RCC 7860 (cell line): ENCODE results near the gene EIF4A3.

ENCODE experiments used
- DNase-seq: peaks from one replicate; pipeline ENCODE4 v3.0.0-alpha.2; 2015; ENCODE audit warnings: low spot score
- FAIRE-seq: peaks from 2 replicates; lab custom pipeline; 2012; peaks lifted over from hg19 to GRCh38; lab: Jason Lieb, UNC

Gene EIF4A3

DNA sequence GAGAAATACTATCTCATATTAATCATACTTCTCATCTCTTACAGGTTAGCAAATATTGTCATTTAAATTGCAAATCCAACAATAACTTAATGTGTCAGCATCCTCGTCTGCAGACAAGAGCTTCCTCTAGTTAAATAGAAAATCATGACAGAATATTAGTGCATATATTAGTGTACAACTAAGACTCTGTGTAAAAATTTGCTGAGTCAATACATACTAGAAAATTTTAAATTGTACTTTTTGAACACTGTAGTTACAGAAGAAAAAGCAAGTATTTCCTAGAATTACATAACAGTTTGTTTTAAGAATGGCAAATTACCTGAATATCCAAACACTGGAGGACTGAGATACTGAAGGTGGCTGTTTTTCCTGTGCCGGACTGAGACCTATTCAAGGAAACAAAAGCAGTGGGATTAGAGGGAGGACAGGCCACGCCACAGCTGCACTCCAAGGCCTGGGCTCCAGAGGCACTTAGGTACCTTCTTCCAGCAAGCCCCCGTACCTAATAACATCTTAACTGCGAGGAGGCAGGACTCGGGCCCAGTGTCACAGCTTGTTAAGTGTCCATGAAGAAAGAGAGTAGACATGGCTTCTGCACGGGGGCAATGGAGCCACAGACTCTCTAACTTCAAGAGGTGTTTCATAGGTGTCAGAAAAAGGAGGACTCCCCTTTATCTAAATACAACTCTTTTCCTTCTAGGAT, 5.3 kb downstream of the EIF4A3 start:
- DNase-seq (no peak), FAIRE-seq (no peak)

DNA sequence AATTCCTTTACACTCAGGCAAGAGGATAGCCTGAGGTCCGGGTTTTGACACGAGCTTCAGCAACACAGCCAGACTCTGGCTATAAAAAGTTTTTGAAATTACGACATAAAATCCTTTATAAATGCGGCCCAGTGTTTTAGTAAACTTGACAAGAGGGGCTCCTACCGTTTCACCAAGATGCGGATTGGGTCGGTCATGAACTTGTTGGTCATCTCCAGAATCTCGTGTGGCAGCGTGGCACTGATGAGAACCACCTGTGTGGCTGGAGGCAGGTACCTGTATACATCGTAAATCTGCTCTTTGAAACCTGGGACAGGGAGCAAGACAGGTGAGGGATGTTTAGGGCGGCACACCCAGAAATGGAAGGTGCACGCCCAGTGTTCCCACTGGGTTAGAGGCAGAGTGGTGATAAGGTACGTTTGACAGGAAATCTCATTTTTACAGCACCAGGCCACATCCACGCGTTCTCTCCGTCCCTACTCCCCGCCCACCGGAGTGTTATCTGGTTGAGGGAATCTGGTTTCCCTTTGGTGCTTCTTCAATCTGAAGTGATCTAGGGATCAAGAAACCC, 8.0 kb downstream of the EIF4A3 start:
- FAIRE-seq (no peak), DNase-seq (no peak)

DNA sequence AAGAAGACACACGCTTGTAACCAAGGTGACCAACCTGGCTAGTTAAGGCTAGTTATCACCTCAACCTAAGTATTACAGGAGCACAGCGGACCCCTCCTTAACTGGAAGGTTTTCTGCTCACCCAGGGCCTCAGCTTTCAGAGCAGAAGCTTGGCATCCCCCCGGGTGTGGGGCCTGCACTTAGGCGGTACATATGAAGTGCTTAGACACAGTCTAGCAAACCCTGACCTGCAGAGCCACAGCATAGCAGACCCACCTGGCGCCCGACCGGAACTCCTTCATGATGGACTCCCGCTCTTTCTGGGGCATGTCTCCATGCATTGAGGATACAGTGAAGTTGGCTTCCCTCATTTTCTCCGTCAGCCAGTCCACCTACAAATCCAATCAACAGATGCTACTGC, 9.8 kb downstream of the EIF4A3 start:
- FAIRE-seq (no peak), DNase-seq (no peak)

DNA sequence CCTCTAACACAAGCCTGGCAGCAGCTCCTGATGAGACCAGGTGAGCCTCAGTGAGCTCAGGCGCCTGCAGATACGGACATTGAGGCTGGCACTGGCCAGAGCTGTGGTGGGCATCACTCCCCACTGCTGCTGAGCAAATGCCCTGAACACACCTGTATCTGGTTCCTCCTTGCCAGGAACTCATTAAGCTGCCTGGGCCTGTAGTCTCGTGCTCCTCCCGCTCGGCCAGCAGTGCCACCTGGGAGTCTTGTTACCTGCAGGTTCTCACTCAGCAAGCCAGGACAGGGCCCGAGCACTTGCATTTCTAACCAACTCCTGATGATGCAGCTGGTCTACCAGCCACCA, 13.3 kb downstream of the EIF4A3 start:
- FAIRE-seq (no peak), DNase-seq (no peak)

DNA sequence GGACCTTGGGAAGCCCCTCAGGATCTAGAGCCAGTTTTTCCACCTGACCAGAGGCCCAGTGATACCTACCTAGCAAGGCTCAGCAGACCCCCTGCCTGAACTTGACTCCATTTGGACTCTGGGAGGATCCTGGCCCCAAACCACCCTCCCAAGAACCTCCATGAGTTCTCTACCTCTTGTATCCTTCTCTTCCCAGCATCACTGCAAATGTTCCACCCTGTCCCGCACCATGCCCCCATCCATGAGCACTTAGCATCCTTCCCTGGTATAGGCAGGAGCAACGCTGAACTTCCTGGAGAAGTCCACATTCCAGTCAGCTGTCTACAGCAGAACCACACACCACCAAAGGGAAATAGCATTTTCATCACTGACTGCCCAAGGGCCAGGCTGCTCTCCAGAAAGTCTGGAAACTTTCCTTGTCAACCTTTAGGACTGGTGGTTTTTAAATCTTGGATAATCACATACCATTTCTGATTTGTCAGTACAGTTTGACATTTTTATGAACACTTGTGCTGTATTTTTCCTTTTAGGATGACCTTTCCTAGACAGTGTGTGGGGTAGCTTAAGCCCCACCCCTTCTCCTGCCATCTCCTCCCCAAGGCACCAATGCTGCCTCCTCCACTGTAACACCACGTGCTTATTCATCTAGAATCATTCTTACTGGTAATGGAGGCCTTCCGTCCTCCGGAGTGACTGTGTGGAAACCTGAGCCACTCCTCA, 13.9 kb downstream of the EIF4A3 start:
- FAIRE-seq (no peak), DNase-seq (no peak)

DNA sequence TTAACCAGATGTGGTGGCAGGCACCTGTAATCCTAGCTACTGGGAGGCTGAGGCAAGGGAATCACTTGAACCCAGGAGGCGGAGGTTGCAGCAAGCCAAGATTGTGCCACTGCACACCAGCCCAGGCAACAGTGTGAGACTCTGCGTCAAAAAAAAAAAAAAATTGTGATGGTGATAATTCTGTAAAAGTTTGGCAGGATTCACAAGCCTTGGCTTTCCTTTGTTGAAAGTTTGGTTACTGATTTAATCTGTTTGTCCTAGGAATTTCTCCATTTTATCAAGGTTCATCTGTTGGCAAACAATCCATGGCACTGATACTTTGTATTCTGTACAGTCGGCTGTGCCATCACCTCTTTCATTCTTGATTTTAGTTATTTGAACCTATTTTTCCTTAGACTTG, 15.9 kb downstream of the EIF4A3 start:
- DNase-seq, result no peak
- no peak for FAIRE-seq

DNA sequence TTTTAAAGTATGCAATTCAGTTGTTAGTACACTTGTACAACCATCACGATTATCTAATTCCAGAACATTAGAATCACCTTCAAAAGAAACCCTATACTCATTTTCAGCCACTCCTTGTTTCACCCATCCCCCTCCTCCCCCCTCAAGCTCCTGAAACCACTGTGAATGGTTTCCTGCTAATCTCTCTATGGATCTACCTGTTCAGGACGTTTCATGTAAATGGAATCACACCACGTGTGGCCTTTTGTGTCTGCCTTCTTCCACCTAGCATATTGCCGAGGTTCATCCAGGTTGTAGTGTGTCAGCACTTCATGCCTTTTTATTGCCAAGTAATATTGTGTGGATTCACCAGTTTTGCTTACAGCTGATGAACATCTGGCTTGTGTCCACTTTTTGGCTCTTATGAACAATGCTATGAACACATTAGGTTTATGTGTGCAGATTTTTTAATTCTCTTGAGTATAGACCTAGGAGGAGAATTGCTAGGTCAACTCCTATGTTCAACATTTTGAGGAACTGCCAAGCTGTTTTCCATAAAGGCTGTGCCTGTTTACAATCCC, 17.8 kb downstream of the EIF4A3 start:
- DNase-seq (no peak), FAIRE-seq (no peak)

DNA sequence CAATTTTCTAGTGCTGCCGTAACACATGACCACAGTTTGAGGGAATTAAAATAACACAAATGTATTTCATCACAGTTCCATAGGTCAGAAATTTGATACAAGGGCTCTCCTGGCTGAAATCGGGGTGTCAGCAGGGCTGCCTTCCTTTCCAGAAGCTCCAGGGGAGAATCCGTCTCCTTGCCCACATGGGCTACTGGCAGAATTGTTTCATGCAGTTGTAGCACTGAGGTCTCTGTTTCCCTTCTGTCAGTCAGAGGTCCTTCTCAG, 20.5 kb downstream of the EIF4A3 start:
- DNase-seq (no peak), FAIRE-seq (no peak)

DNA sequence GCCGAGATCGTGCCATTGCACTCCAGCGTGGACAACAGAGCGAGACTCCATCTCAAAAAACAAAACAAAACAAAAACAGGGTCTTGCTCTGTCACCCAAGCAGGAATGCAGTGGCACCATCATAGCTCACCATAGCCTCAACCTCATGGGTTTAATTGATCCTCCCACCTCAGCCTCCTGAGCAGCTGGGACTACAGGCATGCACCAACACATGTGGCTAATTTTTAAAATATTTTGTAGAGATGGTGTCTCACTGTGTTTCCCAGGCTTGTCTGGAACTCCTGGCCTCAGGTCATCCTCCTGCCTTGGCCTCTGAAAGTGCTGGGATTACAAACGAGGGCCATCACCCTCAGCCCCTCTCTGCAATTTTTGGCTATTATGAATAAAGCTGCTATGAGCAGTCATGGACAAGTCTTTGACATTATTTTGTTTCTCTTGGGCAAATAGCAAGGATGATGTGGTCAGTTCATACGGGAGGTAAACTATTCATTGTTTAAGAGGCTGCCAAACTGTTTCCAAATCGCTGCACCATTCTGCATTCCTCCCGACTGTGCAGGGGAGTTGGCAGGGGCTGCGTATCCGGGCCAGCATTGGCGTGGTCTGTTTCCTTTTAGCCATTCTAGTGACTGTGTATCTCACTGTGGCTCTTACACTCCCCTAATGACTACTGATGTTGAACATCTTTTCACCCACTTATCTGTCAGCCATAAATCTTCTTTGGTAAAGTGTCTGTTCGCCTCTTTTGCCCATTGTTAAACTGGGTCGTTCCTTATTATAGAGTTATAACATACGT, 21.1 kb downstream of the EIF4A3 start:
- FAIRE-seq, result no peak
- no peak for DNase-seq

DNA sequence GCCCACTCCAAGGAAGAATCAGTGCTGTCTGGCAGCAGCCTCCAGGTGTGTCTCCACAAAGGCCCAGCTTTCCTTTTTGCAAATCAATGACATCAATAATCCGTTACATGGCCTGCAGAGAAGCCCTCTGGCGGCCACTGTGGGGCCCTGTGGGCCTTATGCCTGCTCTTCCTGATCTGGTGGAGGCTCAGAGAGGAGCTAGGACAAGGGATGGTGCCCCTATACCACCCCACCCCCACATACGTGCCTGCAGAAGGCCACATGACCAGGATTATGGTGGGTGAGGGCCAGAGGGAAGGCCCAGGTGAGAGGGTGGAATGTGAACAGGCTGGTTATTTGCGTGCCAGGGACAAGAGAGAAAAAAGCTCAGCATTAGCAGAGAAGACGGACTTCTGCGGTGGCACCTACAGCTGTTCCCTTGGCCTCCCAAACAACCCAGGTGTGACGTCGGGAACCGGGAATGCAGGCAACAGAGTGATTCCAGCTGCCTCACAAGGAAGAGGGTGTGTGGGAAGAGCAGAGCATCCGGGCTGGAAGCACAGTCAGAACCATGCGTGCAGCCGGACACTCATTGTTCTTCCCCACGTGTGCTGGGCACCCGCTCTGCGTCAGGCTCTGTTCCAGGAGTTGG, 22.5 kb downstream of the EIF4A3 start:
- DNase-seq (no peak), FAIRE-seq (no peak)

DNA sequence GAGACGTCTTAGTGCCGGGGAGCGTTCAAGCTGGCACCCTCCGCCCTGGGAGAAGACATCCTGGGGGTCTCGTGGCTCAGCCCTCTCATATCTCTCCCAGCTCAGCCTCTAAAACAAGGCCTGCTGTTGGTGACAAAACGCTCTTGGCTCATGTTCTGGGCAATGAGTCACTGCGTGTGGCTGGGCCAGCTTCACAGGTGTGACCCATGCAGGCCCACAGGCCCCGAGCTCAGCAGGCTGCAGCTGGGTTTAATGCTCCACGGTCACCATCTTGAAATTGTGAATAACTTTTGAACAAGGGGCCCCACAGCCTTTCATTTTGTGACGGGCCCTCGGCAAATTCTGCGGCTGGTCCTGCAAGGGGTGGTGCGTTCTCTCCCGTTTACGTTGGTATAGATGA, 23.1 kb downstream of the EIF4A3 start:
- no peak for FAIRE-seq
- DNase-seq, result no peak

DNA sequence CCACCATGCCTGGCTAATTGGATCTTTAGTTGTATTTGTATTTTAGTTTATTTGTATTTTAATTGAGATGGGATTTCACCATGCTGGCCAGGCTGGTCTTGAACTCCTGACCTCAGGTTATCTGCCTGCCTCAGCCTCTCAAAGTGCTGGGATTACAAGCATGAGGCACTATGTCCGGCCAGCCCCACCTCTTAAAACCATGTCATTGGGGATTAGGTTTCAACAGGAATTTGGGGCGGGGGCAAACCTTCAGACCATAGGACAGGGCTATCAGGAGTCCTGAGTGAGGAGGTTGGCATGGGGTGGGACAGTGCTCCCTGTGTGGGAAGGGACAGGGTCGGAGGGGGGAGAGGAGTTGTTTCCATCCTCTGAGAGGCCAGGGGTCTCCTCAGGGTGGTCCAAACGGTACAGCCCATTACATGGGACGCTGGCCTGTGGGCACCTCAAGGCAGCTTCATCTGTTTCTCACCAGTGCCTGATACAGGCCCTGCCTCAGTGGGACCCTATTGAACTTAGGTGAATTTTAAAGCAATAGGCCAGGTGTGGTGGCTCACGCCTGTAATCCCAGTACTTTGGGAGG, 23.9 kb downstream of the EIF4A3 start:
- FAIRE-seq (no peak), DNase-seq (no peak)

DNA sequence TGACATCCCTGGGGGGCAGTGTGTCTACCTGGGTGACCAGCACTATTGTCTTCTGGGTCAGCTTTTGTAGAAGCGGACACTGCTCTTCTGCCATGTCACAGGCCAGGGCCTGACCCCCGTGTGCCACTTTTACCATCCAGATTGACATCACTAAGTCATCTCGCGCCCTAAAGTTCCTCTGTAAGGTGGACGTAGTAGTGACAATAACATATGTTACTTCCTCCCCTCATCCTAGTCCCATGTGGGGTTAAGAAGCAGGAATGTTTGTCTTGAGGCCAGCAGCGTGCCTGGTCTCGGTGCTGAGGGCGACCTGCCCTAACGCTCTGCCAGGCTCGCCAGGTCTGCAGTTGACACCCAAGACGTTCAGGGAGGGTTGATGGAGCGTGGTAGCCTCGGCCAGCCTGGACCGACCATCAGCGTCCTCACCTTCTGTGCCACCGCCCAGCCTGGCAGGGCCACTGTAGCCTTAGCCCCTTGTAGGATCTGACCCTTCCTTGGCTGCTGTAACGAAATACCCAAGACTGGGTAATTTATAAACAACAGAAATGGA, 24.8 kb downstream of the EIF4A3 start:
- DNase-seq (no peak), FAIRE-seq (no peak)

DNA sequence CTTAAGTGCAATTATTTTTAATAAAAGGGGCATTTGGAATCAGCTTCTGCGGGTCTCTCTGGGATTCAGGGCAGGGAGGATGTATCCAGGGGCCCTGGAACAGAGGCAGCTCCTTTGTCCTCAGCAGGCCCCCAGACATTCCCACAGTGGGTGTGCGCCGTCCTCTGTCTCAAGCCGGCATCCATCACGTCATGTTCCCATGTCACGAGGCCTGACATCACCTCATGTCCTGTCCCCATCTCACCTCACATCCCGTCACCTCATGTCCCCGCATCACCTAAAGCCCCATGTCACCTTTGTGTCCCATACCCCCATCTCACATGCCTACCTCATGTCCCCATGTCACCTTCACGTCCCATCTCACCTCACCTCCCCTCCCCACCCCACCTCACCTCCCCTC, 27.1 kb downstream of the EIF4A3 start:
- no peak for DNase-seq
- no peak for FAIRE-seq

DNA sequence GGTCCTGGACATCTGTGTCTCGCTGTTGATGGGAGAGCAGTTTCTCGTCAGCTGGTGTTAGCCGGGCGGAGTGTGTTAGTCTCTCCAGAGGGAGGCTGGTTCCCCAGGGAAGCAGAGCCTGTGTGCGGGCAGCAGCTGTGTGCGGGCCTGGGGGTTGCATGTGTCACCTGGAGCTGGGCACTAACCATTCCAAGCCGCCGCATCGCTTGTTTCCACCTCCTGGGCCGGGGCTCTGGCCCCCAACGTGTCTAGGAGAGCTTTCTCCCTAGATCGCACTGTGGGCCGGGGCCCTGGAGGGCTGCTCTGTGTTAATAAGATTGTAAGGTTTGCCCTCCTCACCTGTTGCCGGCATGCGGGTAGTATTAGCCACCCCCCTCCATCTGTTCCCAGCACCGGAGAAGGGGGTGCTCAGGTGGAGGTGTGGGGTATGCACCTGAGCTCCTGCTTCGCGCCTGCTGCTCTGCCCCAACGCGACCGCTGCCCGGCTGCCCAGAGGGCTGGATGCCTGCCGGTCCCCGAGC, 27.6 kb downstream of the EIF4A3 start:
- no peak for FAIRE-seq
- no peak for DNase-seq

DNA sequence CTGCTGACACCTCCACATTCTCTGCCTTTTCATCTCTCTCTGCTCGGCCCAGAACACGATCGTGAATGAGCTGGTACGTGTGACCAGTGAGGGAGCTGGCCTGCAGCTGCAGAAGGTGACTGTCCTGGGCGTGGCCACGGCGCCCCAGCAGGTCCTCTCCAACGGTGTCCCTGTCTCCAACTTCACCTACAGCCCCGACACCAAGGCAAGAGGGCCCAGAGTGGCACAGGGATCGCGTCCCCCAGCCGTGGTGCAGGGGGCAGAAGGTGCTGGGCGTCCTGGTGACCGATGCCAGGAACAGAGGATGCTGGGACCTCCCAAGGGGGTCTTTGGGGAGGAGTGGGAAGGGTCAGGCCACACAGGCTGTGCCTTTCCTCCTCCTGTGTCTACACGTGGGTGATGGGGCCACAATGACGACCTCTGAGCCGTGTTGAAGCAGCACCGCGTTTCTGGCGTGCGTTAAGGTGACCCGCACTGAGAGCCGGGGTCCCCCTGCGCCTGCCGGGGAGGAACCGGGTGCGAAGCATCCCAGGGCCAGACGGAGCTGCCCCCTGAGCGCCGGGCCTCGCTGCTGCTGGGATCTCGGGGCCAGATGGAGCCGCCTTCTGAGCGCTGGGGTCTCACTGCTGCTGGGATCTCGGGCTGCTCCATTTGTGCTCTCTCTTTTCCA, 28.2 kb downstream of the EIF4A3 start:
- DNase-seq (no peak), FAIRE-seq (no peak)

DNA sequence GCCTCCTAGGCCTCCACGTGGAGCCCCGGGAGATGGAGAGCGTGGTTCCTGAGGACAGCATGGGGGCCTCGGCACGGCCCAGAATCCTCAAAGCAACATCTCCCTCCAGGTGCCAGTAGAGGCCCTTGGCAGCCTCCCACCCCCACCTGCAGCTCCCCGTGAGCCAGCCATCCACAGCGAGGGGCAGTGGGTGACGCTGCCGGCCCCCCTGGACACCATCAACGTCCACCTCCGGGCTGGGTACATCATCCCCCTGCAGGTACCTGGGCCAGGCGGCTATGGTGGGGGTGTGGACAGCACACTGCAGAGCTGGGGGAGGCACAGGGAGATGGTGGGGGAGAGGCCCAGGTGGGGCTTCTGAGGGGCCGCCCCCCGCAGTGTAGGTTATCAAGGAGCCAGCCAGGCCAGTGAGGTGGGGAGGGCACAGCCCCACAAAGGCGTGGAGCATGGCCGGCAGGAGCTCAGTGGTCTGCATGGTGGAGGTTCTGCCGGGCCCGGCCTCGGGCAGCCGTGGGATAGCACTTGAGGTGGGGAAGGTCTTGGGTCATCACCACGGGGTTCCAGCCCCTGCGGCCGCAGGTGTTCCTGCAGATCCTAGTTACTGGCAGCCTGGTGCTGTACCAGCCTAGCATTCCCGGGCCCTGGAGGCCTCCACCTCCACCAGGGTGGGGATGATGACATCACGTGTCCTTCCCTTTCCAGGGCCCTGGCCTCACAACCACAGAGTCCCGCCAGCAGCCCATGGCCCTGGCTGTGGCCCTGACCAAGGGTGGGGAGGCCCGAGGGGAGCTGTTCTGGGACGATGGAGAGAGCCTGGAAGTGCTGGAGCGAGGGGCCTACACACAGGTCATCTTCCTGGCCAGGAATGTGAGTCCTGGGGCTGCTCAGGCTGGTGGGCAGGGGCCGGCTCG, 29.2 kb downstream of the EIF4A3 start:
- no peak for FAIRE-seq

DNA sequence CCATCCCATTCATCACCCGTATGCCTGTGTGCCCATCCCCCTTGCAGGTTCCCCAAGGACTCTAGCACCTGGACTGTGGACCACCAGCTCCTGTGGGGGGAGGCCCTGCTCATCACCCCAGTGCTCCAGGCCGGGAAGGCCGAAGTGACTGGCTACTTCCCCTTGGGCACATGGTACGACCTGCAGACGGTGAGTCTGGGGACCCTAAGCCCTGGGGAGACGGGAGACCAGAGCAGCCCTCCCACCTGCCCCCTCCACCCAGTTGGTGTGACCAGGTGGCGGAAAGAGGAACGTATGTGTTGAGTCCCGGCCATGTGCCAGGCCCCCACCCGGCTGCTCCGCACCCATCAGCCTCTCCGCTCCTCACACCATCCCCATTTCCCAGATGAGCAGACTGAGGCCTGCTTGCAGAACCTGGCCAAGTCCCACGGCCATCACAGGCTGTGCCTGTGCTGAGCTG, 30.0 kb downstream of the EIF4A3 start:
- FAIRE-seq, result no peak
- no peak for DNase-seq

More for the DNA sequence above, 29.2 kb downstream of the EIF4A3 start:
- no peak for DNase-seq
